Measurements from ENCODE around the gene HMCN1.
"Not testable (repeated sequence)": the region's sequence is repeated elsewhere in the genome, so short reads cannot be mapped to it uniquely, and the experiment has no call there.

The HMCN1 gene

GRCh38 chr1:185742403-185742802, 8.2 kb downstream of the HMCN1 start:
- DNase-seq = no peak

GRCh38 chr1:185745165-185745564, 11.0 kb downstream of the HMCN1 start:
- DNase-seq = no peak

DNA sequence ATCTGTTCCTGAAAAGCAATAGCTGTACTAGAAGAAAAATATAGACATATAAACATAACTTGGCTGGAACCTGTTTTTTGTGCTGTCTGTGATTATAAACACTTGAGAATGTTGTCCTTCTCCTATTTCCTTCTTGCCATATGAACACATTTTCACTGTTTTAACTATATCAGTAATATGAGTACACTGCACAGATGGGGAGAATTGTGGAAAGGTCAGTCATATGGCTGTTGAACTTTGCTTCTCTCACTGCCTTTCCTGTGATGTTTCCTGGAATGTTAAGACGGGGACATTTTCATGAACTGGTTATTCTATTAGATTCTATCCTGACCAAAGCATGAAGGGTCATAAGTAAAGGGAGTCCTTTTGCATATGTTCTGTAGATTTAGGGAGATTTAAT, 24.9 kb downstream of the HMCN1 start:
- DNase-seq = no peak

DNA sequence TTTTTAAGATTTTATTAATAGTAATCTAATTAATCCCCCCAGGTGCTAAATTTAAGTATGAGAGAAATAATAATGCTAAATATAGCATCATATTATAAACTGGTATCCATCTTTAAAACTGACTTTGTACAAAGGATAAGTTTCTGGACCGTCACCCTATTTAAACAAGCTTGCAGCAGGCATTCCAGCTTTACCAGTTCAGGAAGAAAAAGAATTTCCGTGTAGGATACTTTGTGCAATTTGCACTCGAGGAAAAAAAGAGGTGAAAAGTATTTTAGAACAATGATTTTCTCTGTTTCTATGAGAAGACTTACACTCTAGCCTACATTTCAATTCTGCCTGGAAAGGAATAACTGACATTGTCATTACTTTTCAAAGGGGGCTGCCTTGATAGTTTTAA, 27.6 kb downstream of the HMCN1 start:
- DNase-seq = no peak

- no peak for DNase-seq
Observed at GRCh38 chr1:185767508-185768120, 33.4 kb downstream of the HMCN1 start.

- DNase-seq = no peak
Observed at GRCh38 chr1:185768371-185768770, 34.2 kb downstream of the HMCN1 start.

DNA sequence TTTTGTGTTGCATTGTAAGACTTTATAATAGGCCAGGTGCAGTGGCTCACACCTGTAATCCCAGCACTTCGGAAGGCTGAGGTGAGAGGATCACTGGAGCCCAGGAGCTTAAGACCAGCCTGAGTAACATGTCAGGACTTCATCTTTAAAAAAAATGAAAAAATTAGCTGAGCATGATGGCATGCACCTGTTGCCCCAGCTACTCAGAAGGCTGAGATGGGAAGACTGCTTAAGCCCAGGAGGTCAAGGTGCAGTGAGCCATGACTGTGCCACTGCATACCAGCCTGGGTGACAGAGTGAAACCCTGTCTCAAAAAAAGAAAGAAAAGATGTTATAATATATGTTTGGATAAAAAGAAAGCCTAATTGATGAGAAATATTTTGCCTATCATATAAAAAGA, 34.9 kb downstream of the HMCN1 start:
- DNase-seq = no peak

- DNase-seq = no peak
Observed at GRCh38 chr1:185774394-185774793, 40.2 kb downstream of the HMCN1 start.

DNA sequence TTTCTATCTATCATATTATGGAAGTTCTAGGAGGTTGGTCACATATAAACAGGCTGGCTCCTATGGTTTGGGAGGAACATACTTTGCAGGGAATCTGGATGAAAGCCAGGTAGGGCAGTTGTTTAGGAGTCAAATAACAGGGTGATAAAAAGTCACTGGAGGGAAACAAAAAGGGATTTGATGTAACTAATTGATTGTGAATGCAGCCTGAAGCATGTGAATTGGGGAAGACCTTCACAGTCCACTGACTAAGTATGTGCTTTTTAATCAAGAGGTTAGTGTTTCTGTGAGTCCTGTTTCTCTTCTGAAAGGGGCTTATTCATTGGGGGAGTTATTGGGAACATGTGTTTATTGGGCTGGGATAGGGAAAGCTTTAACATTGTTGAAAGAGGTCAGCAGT, 41.3 kb downstream of the HMCN1 start:
- no peak for DNase-seq

DNA sequence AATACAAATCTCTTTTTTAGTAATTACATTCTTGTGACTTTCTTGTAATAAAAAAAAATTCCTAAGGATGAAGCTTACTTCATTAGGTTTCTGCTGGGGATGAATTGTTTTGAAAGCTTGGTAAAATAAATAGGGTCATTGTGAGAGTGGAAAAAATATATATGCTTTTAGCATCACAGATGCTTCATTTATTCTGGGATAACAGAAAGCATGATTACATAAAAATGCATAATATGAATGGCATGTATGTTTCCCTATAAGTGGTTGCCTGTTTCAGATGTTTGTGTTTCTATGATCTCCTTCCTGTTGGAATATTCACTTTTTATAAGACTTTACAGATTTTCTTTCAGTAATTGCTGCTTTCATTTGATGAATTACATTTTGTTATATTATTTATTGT, 42.3 kb downstream of the HMCN1 start:
- DNase-seq = no peak

- not testable (repeated sequence) for DNase-seq
Observed at GRCh38 chr1:185783860-185784259, 49.7 kb downstream of the HMCN1 start.

DNA sequence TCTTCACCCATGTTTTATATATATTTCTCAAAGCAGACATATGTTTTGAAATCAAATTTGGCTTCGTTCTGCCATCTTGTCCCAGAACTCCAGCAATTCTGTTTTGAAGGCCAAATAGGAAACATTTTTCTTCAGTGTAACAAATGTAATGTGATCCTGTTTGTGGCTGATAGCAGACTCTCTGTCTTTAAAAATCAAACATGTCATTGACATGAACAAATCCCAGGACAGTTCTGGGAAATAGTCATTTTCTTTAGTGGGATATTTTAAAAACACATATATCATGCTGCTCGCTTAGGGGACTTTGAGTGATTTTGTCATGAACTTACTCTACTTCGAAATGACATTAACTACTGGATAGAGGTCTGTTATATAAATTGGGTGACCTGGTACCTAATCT, 51.4 kb downstream of the HMCN1 start:
- DNase-seq = no peak

DNA sequence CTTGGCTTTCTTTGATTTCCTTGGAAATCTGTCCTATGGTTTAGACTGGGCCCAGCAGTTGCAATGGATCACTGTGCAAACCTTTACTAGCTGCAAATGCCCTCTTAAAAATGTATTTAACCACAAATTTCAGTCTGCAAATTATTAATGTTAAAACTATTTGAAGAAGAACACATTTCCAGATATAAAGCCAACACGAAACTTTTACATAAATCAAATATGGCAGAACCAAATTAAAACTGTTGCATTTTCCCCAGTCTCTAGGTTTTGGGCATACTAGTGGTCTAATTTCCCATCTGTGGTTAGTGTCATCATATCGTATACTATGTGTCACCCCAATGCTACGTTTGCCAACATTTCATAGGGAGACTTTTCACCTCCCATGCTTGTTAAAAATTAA, 52.3 kb downstream of the HMCN1 start:
- DNase-seq = no peak

- no peak for DNase-seq
Observed at GRCh38 chr1:185787238-185787637, 53.0 kb downstream of the HMCN1 start.

DNA sequence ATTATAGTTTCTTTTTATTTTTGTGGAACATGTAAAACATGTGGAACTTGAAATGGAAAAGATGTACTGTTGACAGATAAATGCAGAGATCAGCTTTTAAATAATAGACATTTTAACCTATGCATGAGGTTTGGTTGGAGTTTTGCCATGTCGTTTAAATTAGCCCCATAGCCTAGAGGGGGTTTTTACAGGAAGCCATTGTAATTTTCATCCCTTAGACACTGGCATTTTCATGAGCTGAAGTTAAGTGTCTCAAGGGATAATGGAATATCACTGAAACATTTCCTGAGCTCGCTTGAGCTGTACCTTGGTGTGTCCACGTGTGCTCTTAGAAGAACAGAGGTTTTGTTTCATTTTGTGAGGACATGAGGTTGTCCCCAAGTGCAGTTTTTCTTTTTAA, 54.2 kb downstream of the HMCN1 start:
- no peak for DNase-seq

GRCh38 chr1:185789501-185790193, 55.5 kb downstream of the HMCN1 start:
- no peak for DNase-seq

DNA sequence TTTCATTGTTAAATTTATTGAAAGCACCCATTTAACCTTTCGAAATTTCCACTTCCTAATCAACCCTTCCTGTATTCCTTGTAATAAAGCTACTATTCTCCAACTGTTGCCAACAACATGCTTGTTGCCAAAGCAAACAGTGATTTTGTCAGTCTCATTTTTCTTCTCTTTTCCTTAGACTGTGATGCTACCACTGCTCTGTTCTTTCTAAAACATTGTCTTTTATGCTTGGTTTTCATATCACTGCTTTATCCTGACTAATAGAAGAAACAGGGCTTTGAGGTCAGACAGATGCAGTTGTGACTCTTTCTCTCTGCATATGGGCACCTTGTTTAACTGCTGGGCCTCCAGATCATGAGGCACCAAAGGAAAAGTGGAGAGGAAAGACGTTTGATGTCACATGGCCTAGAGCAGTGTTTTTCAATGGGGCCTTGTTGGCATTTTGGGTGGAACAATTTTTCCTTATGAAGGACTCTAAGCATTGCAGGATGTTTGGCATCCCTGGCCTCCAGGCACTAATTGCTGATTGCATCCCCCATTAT, 56.1 kb downstream of the HMCN1 start:
- DNase-seq = no peak

- DNase-seq = no peak
Observed at GRCh38 chr1:185792040-185792439, 57.8 kb downstream of the HMCN1 start.

GRCh38 chr1:185794495-185794894, 60.3 kb downstream of the HMCN1 start:
- DNase-seq = not testable (repeated sequence)

DNA sequence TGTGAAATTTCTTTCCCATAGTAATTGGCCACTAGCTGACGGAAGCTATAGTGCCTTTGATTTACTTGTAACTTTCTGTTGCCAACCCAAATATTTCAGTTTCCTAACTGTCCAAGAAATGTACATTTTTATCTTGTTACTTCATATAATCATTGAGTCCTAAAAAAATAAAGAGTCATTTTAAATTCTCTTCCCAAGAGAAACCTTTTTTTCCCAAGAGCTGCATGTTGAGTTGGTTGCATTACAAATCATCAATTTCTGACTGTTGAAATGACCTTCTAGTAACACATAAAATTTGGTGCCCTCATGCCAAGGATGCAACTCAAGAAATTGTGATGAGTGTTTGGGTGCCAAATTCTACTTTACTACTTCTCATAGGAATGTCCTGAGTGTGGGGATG, 61.0 kb downstream of the HMCN1 start:
- DNase-seq = no peak

- DNase-seq = no peak
Observed at GRCh38 chr1:185798505-185798904, 64.3 kb downstream of the HMCN1 start.

- no peak for DNase-seq
Observed at GRCh38 chr1:185803241-185803640, 69.0 kb downstream of the HMCN1 start.

GRCh38 chr1:185804206-185804605, 70.0 kb downstream of the HMCN1 start:
- DNase-seq = no peak

- no peak for DNase-seq
Observed at GRCh38 chr1:185804608-185805007, 70.4 kb downstream of the HMCN1 start.

DNA sequence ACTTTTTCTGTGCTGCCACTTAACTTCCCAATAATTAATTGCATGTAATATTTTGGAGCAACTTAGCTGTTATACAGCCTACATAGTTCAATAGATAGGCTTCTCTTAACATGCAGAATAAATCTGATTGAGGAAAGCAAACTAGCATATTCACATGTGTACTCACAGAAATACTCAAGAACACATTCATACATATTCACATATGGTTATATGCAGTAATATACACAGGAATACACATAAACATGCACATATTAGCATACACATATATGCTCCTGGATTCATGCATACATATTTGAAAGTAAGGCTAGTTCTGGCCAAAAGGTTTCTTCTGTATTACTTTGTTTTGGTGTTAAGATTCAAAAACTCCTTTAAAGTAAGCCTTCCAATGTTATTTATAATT, 73.1 kb downstream of the HMCN1 start:
- DNase-seq = no peak

Data from activated CD4-positive, alpha-beta T cell treated with anti-CD3 and anti-CD28 coated beads, Interleukin-2, amount 50 U/mL, for 4 hours (primary cell).